ENCODE results near the gene EXOC3.
A peak's percentile ranks its signal among the peaks of the same experiment; 100 is the strongest.

Gene EXOC3

DNA sequence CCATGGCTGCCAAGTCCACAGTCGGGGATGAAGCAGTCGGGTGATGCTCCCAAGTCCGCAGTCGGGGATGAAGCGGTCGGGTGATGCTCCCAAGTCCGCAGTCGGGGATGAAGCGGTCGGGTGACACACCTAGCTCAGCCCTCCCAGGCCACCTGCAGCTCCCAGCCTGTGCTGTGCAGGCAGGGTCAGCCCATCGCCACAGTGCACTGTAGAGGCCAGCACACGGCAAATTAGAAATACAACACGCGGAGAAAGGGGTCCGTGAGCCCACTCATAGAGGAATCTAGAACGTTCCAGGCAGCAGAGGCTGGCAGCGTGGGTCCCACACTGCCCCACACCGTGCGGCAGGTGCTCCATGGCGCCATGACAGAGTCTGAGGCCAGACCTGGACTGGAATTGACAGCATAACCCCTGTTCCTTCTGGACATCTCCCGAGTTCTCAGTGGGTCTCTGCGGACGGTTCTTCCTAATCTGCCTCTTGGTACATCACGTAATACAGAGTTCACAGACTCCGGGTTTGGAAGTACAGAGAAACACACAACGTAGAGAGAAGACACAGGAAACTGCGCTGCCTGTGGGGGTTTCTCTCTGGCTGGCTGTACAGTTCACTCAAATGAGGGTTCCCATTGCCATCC is 7.7 kb upstream of the EXOC3 start:
- Histone ChIP-seq H3K4me1 (ENCODE audit: control insufficient read depth, insufficient read depth, low read length) (peaks cover 2% of the 10 kb centered on the region), H3K27me3 (ENCODE audit: control insufficient read depth in 1 of 2, insufficient read depth in 2 of 2, low read length in 2 of 2) (peaks cover 0 to 15% of the 10 kb centered on the region in 2 donors), H3K27ac (ENCODE audit: low read length) (no peak overlapping the region), H3K36me3 (ENCODE audit: control insufficient read depth in 2 of 2, insufficient read depth in 2 of 2, low read length in 2 of 2) (no peaks in the 10 kb centered on the region), H3K9me3 (ENCODE audit: control insufficient read depth in 2 of 2, low read length in 2 of 2) (no peaks in the 10 kb centered on the region), H3K9ac (ENCODE audit: low read length in 2 of 2) (no peak overlapping the region), H3K4me3 (ENCODE audit: low read length in 2 of 2) (no peak overlapping the region)

DNA sequence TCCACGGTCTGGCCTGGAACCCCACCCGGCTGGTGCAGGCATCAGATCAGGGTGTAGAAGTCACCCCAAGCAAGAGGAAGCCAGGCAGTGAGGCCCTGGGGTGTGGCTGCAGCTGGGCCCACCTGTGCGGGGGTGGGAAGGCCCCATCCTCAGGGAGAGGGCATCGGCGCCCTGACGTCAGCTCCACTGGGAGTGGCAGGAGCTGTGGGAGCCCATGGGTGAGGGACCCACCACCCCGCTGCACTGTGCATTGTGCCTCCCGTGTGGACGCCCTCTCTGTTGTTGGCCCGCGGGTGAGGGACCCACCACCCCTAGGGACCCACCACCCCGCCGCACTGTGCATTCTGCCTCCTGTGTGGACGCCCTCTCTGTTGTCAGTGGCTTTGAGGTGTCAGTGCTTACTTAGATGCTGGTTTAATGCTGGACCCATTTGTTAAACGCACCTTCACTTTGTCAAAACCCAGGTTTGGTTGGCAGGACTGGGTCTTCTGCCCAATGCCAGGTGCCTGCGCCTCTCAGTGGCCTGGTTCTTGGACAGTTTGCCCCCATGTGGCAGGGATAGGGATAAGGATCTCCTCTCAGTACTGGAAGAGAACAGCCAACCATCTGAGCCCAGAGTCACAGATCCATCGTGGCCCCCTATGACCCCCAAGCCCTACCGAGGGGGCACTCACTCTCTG is 6.9 kb upstream of the EXOC3 start:
- H3K27me3 ChIP-seq (ENCODE audit: control insufficient read depth in 1 of 2, insufficient read depth in 2 of 2, low read length in 2 of 2) = peaks cover 0 to 14% of the 10 kb centered on the region in 2 donors
- no peaks in the 10 kb centered on the region for H3K9me3 ChIP-seq (ENCODE audit: control insufficient read depth in 2 of 2, low read length in 2 of 2)
- H3K27ac ChIP-seq (ENCODE audit: low read length) = no peak overlapping the region
- no peak overlapping the region for H3K9ac ChIP-seq (ENCODE audit: low read length in 2 of 2)
- H3K36me3 ChIP-seq (ENCODE audit: control insufficient read depth in 2 of 2, insufficient read depth in 2 of 2, low read length in 2 of 2) = no peaks in the 10 kb centered on the region
- H3K4me1 ChIP-seq (ENCODE audit: control insufficient read depth, insufficient read depth, low read length) = no peaks in the 10 kb centered on the region
- no peak overlapping the region for H3K4me3 ChIP-seq (ENCODE audit: low read length in 2 of 2)

DNA sequence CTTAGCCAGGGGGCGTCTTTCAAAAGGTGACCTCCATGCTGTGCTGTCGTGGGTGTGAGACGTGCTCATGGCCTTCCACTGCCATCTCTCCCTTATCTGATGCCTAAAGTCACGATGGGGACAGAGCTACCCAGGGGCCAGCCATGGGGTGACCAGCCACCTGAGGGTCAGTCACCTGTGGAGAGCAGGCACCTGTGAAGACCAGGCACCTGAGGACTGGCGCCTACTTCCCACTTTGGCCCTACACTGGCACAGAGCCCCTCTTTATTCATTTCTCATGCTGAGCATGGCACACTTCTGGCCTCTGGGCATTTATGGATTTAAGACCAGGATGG is 6.4 kb upstream of the EXOC3 start:
- Histone ChIP-seq H3K4me3 (ENCODE audit: low read length in 2 of 2) (no peak overlapping the region), H3K9me3 (ENCODE audit: control insufficient read depth in 2 of 2, low read length in 2 of 2) (no peaks in the 10 kb centered on the region), H3K9ac (ENCODE audit: low read length in 2 of 2) (no peak overlapping the region), H3K27me3 (ENCODE audit: control insufficient read depth in 1 of 2, insufficient read depth in 2 of 2, low read length in 2 of 2) (peaks cover 0 to 14% of the 10 kb centered on the region in 2 donors), H3K36me3 (ENCODE audit: control insufficient read depth in 2 of 2, insufficient read depth in 2 of 2, low read length in 2 of 2) (no peaks in the 10 kb centered on the region), H3K4me1 (ENCODE audit: control insufficient read depth, insufficient read depth, low read length) (no peaks in the 10 kb centered on the region), H3K27ac (ENCODE audit: low read length) (no peak overlapping the region)

DNA sequence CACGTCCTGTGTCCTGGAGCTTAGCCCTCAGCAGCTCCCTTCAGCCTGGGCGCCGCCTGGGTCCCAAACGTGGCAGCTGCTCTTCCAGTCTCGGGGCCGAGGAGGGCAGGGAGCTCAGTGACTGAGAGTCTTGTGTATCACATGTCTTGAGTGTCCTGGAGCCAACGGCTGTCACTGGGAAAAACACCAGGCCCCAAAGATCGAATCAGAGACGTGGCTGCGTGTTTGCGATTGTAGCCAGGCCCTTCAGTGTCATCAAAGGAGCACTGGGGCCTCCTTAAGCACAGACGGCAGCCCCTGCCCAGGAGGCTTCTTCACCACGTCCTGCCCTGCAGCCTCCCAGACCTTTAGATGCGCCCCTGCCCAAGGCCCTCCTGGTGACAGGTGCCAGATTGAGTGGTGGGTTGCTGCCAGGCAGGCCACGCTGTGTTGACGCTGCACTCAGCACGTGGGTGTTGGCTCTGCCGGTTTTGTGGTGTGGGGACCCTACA is 5.7 kb upstream of the EXOC3 start:
- Histone ChIP-seq H3K27ac (ENCODE audit: low read length) (no peak overlapping the region), H3K36me3 (ENCODE audit: control insufficient read depth in 2 of 2, insufficient read depth in 2 of 2, low read length in 2 of 2) (no peaks in the 10 kb centered on the region), H3K9ac (ENCODE audit: low read length in 2 of 2) (no peak overlapping the region), H3K4me1 (ENCODE audit: control insufficient read depth, insufficient read depth, low read length) (peaks cover 4% of the 10 kb centered on the region), H3K4me3 (ENCODE audit: low read length in 2 of 2) (no peak overlapping the region), H3K9me3 (ENCODE audit: control insufficient read depth in 2 of 2, low read length in 2 of 2) (no peaks in the 10 kb centered on the region), H3K27me3 (ENCODE audit: control insufficient read depth in 1 of 2, insufficient read depth in 2 of 2, low read length in 2 of 2) (peaks cover 0 to 14% of the 10 kb centered on the region in 2 donors)

DNA sequence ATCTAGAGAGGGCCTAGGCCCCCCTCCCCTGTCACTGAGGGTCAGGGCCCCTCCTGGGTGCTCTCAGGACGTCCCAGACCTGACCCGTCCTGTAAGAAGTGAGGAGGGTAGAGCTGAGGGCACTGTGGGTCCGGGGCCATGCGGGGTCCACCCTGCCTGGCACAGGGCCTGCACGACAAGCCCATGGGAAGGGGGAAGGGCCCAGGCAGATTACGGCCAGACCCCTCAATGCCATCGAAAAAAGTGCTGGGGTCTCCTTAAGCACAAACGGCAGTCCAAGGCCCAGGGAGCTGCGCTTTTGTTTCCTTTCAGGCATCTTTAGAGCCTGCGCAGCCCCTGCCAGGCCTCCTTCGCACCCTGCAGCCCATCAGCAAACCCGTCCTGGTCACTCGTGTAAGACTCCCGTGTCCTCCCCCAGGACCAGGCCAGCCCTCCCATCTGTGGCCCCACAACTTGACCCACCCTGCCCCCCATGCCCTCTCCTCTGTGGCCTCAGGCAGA is 4.4 kb upstream of the EXOC3 start:
- H3K36me3 ChIP-seq (ENCODE audit: control insufficient read depth in 2 of 2, insufficient read depth in 2 of 2, low read length in 2 of 2) = no peaks in the 10 kb centered on the region
- peaks cover 8% of the 10 kb centered on the region for H3K4me1 ChIP-seq (ENCODE audit: control insufficient read depth, insufficient read depth, low read length)
- H3K27me3 ChIP-seq (ENCODE audit: control insufficient read depth in 1 of 2, insufficient read depth in 2 of 2, low read length in 2 of 2) = peaks cover 0 to 13% of the 10 kb centered on the region in 2 donors
- no peak overlapping the region for H3K9ac ChIP-seq (ENCODE audit: low read length in 2 of 2)
- no peak overlapping the region for H3K27ac ChIP-seq (ENCODE audit: low read length)
- H3K9me3 ChIP-seq (ENCODE audit: control insufficient read depth in 2 of 2, low read length in 2 of 2) = no peaks in the 10 kb centered on the region
- H3K4me3 ChIP-seq (ENCODE audit: low read length in 2 of 2) = no peak overlapping the region

DNA sequence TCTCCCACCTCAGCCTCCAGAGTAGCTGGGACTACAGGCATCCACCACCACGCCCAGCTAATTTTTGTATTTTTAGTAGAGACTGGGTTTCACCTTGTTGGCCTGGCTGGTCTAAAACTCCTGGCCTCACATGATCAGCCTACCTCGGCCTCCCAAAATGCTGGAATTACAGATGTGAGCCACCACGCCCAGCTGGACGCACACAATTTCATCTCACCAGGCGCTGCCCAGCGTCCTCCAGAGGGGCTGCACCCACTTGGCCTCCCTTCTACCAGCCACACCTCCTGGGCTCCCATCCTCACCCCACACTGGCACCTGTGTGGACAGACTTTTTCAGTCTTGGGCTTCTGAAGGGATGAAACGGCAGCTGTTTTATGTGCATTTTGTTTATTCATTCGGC is 3.8 kb upstream of the EXOC3 start:
- Histone ChIP-seq H3K36me3 (ENCODE audit: control insufficient read depth in 2 of 2, insufficient read depth in 2 of 2, low read length in 2 of 2) (no peaks in the 10 kb centered on the region), H3K27ac (ENCODE audit: low read length) (no peak overlapping the region), H3K9me3 (ENCODE audit: control insufficient read depth in 2 of 2, low read length in 2 of 2) (no peaks in the 10 kb centered on the region), H3K4me1 (ENCODE audit: control insufficient read depth, insufficient read depth, low read length) (peaks cover 15% of the 10 kb centered on the region), H3K9ac (ENCODE audit: low read length in 2 of 2) (no peak overlapping the region), H3K4me3 (ENCODE audit: low read length in 2 of 2) (no peak overlapping the region), H3K27me3 (ENCODE audit: control insufficient read depth in 1 of 2, insufficient read depth in 2 of 2, low read length in 2 of 2) (peaks cover 0 to 12% of the 10 kb centered on the region in 2 donors)

DNA sequence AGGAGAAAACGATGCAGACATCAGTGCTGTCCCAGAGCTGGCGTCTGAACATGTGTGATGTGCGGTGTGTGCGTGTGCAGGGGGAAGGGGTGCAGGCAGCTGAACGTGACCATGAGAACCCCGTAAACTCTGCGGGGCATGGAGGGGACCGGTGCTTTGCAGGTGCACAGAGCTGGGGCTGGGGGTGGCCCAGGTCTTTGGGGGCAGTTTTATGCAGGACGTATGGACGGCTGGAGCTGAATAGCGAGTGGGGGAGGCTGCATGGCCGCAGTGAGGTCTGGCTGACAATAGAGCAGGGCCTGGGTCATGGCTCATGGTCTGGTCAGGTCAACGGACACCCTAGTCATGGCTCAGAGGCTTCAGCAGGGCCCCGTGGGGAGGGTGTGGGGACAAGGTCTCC is 3.3 kb upstream of the EXOC3 start:
- H3K9me3 ChIP-seq (ENCODE audit: control insufficient read depth in 2 of 2, low read length in 2 of 2) = no peaks in the 10 kb centered on the region
- H3K4me3 ChIP-seq (ENCODE audit: low read length in 2 of 2) = no peak overlapping the region
- peaks cover 15% of the 10 kb centered on the region for H3K4me1 ChIP-seq (ENCODE audit: control insufficient read depth, insufficient read depth, low read length)
- H3K36me3 ChIP-seq (ENCODE audit: control insufficient read depth in 2 of 2, insufficient read depth in 2 of 2, low read length in 2 of 2) = no peaks in the 10 kb centered on the region
- no peak overlapping the region for H3K9ac ChIP-seq (ENCODE audit: low read length in 2 of 2)
- H3K27me3 ChIP-seq (ENCODE audit: control insufficient read depth in 1 of 2, insufficient read depth in 2 of 2, low read length in 2 of 2) = peaks cover 0 to 7% of the 10 kb centered on the region in 2 donors
- no peak overlapping the region for H3K27ac ChIP-seq (ENCODE audit: low read length)

DNA sequence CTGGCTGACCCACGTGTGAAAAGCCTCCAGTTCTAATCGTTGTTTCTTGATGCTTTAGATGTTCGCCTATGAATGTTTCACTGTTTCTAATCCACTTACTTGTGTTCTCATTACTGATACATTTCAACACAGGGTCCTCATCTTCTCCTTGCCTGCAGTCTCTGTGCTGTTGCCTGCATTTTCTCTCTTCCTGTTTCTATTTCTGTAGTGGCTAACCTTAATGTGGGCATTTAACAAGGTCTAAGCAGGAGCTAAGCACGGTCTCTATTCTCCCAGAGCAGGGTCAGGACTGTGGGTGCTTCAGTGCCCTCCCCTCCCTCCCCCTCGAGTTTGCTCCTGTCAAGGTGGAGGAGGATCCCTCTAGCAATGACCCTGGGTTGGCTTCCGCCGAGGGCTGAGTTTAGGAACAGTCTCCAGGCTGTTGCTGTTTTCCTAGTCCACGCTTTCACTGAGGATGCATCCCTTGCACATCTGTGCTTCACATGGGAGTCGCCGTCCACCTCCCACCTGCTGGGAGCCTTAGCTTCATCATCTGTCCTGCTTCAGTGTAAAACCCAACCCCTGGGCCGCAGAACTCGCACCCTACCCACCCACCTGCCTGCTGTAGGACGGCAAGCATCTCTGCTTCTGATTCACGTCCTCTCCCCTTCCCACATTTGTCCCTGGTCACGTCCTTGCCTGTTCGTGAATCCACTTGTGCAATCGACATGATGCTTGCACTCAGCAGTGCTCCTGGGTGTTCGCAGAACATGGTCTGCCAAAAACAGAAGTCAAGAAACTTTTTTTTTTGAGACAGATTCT is 2.4 kb upstream of the EXOC3 start:
- H3K36me3 ChIP-seq (ENCODE audit: control insufficient read depth in 2 of 2, insufficient read depth in 2 of 2, low read length in 2 of 2) = no peaks in the 10 kb centered on the region
- H3K4me1 ChIP-seq (ENCODE audit: control insufficient read depth, insufficient read depth, low read length) = peaks cover 15% of the 10 kb centered on the region
- no peak overlapping the region for H3K27ac ChIP-seq (ENCODE audit: low read length)
- H3K9me3 ChIP-seq (ENCODE audit: control insufficient read depth in 2 of 2, low read length in 2 of 2) = no peaks in the 10 kb centered on the region
- peaks cover 0 to 5% of the 10 kb centered on the region in 2 donors for H3K27me3 ChIP-seq (ENCODE audit: control insufficient read depth in 1 of 2, insufficient read depth in 2 of 2, low read length in 2 of 2)
- H3K9ac ChIP-seq (ENCODE audit: low read length in 2 of 2) = no peak overlapping the region
- H3K4me3 ChIP-seq (ENCODE audit: low read length in 2 of 2) = no peak overlapping the region

DNA sequence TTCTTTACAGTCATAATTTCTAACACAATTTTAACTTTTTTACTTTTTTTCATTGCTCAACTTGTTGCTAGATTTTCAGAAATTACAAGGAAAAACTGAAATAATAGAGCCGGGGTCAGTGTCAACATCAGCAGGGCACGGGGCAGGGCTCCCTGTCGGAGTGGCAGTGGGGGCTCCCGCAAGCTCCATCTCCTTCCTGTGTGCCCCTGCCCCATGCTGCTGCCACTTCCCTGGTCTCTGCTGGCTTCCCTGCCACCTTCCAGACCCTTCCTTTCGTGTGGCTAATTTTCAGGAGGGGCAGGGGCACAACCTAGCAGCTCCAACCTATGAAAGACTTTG is 1.0 kb upstream of the EXOC3 start:
- H3K27ac ChIP-seq (ENCODE audit: low read length) = no peak overlapping the region
- peak overlapping the region; percentile 97 to 99 for H3K4me3 ChIP-seq (ENCODE audit: low read length in 2 of 2)
- H3K4me1 ChIP-seq (ENCODE audit: control insufficient read depth, insufficient read depth, low read length) = peaks cover 18% of the 10 kb centered on the region
- no peaks in the 10 kb centered on the region for H3K9me3 ChIP-seq (ENCODE audit: control insufficient read depth in 2 of 2, low read length in 2 of 2)
- H3K27me3 ChIP-seq (ENCODE audit: control insufficient read depth in 1 of 2, insufficient read depth in 2 of 2, low read length in 2 of 2) = peaks cover 0 to 5% of the 10 kb centered on the region in 2 donors
- H3K36me3 ChIP-seq (ENCODE audit: control insufficient read depth in 2 of 2, insufficient read depth in 2 of 2, low read length in 2 of 2) = peaks cover 2 to 4% of the 10 kb centered on the region in 2 donors
- H3K9ac ChIP-seq (ENCODE audit: low read length in 2 of 2) = peak overlapping the region in 1 of 2 donors; percentile 95

DNA sequence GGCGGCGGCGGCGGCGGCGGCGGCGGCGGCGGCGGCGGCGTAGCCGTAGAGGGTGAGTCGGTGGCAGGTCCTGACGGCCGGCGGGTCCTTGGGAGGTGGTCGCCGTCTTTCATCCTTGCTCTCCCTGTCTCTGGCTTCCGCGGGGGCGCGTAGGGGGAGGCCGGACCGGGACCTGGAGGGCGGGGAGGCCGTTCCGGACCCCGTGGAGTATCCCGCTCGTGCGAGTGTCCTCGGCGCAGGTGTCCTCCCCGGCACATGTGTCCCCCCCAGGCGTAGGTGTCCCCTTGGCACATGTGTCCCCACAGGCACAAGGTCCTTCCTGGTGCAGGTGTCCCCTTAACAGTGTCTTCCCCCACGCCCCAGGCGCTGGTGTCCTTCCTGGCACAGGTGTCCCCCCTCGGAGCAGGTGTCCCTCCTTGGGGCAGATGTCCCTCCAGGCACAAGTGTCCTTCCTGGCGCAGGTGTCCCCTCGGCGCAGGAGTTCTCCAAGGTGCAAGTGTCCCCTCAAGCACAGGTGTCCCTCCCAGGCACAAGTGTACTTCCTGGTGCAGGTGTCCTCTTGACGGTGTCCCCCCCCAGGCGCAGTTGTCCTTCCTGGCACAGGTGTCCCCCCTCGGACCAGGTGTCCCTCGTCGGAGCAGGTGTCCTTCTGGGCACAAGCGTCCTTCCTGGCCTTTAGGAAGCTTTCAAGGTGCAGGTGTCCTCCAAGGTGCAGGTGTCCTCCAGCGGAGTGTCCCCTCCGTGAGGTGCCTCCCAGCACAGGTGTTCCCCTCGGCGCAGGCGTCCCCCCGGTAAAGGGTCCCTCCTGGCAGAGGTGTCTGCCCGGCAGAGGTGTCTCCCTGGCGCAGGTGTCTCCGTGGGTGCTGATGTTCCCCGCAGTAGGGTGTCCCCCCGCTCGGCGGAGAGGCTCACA is 519 bp downstream of the EXOC3 start:
- Histone ChIP-seq H3K9ac (ENCODE audit: low read length in 2 of 2) (peak overlapping the region; percentile 95 to 96), H3K4me3 (ENCODE audit: low read length in 2 of 2) (peak overlapping the region; percentile 95 to 99), H3K4me1 (ENCODE audit: control insufficient read depth, insufficient read depth, low read length) (peaks cover 18% of the 10 kb centered on the region), H3K9me3 (ENCODE audit: control insufficient read depth in 2 of 2, low read length in 2 of 2) (no peaks in the 10 kb centered on the region), H3K27ac (ENCODE audit: low read length) (no peak overlapping the region), H3K27me3 (ENCODE audit: control insufficient read depth in 1 of 2, insufficient read depth in 2 of 2, low read length in 2 of 2) (no peaks in the 10 kb centered on the region), H3K36me3 (ENCODE audit: control insufficient read depth in 2 of 2, insufficient read depth in 2 of 2, low read length in 2 of 2) (peaks cover 12 to 19% of the 10 kb centered on the region in 2 donors)
